Thymus (tissue), 11 donors: Measurements from ENCODE around the gene IGFALS. TPM values are rescaled to one million over a fixed set of nuclear protein-coding genes. Genes with fewer than 3 reads are reported as not detected.

Experiments
- DNase-seq, 9 donors: peaks; one replicate each; pipeline ENCODE4 v3.0.0-alpha.2; 2013; ENCODE audit warnings: low spot score in 9 of 9, low read depth in 6 of 9, missing footprints in 1 of 9
- H3K27ac ChIP-seq, 2 donors: one replicate each; pipeline ENCODE4 v1.5.1; 2013; ENCODE audit warnings: control low read depth in 1 of 2, low read depth in 1 of 2, low read length in 1 of 2, mild to moderate bottlenecking in 1 of 2, moderate library complexity in 1 of 2
- H3K27me3 ChIP-seq, 2 donors: one replicate each; pipeline ENCODE4 v1.5.1; 2013; ENCODE audit warnings: low read length in 1 of 2; ENCODE audit not compliant: control insufficient read depth in 2 of 2, insufficient read depth in 1 of 2
- H3K36me3 ChIP-seq, 2 donors: one replicate each; pipeline ENCODE4 v1.5.1; 2013; ENCODE audit warnings: low read length in 1 of 2, mild to moderate bottlenecking in 1 of 2, moderate library complexity in 1 of 2; ENCODE audit not compliant: control insufficient read depth in 2 of 2, insufficient read depth in 2 of 2
- H3K4me1 ChIP-seq, 2 donors: one replicate each; pipeline ENCODE4 v1.5.1; 2013; ENCODE audit warnings: low read length in 2 of 2; ENCODE audit not compliant: control insufficient read depth in 2 of 2, insufficient read depth in 2 of 2
- H3K4me3 ChIP-seq, 2 donors: one replicate each; pipeline ENCODE4 v1.5.1; 2013; ENCODE audit warnings: low read length in 2 of 2, control low read depth in 1 of 2, mild to moderate bottlenecking in 1 of 2
- H3K9me3 ChIP-seq, 2 donors: one replicate each; pipeline ENCODE4 v1.5.1; 2013; ENCODE audit warnings: low read length in 1 of 2, mild to moderate bottlenecking in 1 of 2; ENCODE audit not compliant: control insufficient read depth in 2 of 2, insufficient read depth in 1 of 2
- WGBS: extraction: QIAGEN DNeasy Blood & Tissue Kit; methylation state at CpG from one replicate; pipeline ENCODE4 v1.1.7; 2013; 5-methylcytosine and 5-hydroxymethylcytosine counted together
- polyA plus RNA-seq: library from polyadenylated mRNA; stranded (reverse); fragments of 200-250 nt; gene quantifications from one replicate; pipeline ENCODE4 v1.2.3, GENCODE V29; 2013
- total RNA-seq: library from RNA; stranded (reverse); fragments of 120-200 nt; gene quantifications from one replicate; pipeline ENCODE4 v1.2.4, GENCODE V29; 2013
- donor health status: healthy.

IGFALS gene
- total and polyA plus RNA-seq, 2 donors: 1.9 to 4.0 TPM

GRCh38 chr16:1820096-1820945, 26.8 kb upstream of the IGFALS start:
- Histone ChIP-seq H3K27me3 (peaks cover 0 to 2% of the 10 kb centered on the region in 2 donors), H3K4me1 (peaks cover 2 to 11% of the 10 kb centered on the region in 2 donors), H3K4me3 (no peak overlapping the region), H3K27ac (no peak overlapping the region), H3K9me3 (no peaks in the 10 kb centered on the region), H3K36me3 (peaks cover 26 to 58% of the 10 kb centered on the region in 2 donors)
- no peak for DNase-seq
- 93% methylated on average over 25 of the region's 25 CpGs for WGBS

DNA sequence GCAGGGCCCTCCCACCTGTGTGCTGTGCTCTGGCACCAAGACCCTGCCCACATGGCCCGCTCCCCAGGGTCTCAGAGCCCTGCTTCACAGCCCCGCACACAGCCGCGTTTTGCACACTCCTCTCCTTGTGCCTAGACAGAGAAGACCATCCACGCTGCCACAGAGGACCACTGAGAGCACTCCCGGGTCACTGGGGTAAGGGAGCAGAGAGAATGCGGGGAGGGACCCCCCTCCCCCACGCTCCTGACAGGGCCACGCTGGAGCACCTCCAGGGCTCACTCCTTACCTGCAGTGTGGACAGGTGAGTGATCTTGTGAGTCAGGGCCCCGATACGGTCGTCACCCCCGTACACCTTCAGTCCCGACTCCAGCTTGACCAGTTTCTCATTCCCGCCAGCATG, 26.1 kb upstream of the IGFALS start:
- Histone ChIP-seq H3K9me3 (no peaks in the 10 kb centered on the region), H3K4me3 (no peak overlapping the region), H3K27ac (no peak overlapping the region), H3K36me3 (peaks cover 30 to 58% of the 10 kb centered on the region in 2 donors), H3K27me3 (no peaks in the 10 kb centered on the region), H3K4me1 (peaks cover 0 to 5% of the 10 kb centered on the region in 2 donors)
- WGBS: 99% methylated on average over 15 of the region's 15 CpGs
- DNase-seq: no peak

GRCh38 chr16:1818873-1819525, 25.5 kb upstream of the IGFALS start:
- no peaks in the 10 kb centered on the region for H3K9me3 ChIP-seq
- no peak overlapping the region for H3K4me3 ChIP-seq
- no peak overlapping the region for H3K27ac ChIP-seq
- peaks cover 30 to 57% of the 10 kb centered on the region in 2 donors for H3K36me3 ChIP-seq
- 98% methylated on average over 35 of the region's 35 CpGs for WGBS
- peaks cover 0 to 3% of the 10 kb centered on the region in 2 donors for H3K4me1 ChIP-seq
- no peaks in the 10 kb centered on the region for H3K27me3 ChIP-seq
- no peak for DNase-seq

GRCh38 chr16:1818204-1818872, 24.8 kb upstream of the IGFALS start:
- Histone ChIP-seq H3K27ac (no peak overlapping the region), H3K9me3 (no peaks in the 10 kb centered on the region), H3K27me3 (no peaks in the 10 kb centered on the region), H3K36me3 (peaks cover 33 to 54% of the 10 kb centered on the region in 2 donors), H3K4me1 (no peaks in the 10 kb centered on the region), H3K4me3 (no peak overlapping the region)
- whole genome bisulfite sequencing: 98% methylated on average over 27 of the region's 27 CpGs
- no peak for DNase-seq

- 98% methylated on average over 17 of the region's 17 CpGs for WGBS
- Histone ChIP-seq H3K27me3 (no peaks in the 10 kb centered on the region), H3K4me1 (no peaks in the 10 kb centered on the region), H3K27ac (no peak overlapping the region), H3K36me3 (peaks cover 33 to 56% of the 10 kb centered on the region in 2 donors), H3K9me3 (no peaks in the 10 kb centered on the region), H3K4me3 (no peak overlapping the region)
- DNase-seq: no peak
Measured at GRCh38 chr16:1817716-1818115, 24.2 kb upstream of the IGFALS start.

GRCh38 chr16:1817276-1817589, 23.7 kb upstream of the IGFALS start:
- no peak for DNase-seq
- over 99% methylated on average over 9 of the region's 9 CpGs for WGBS
- peaks cover 30 to 51% of the 10 kb centered on the region in 2 donors for H3K36me3 ChIP-seq
- H3K4me3 ChIP-seq: no peak overlapping the region
- H3K27ac ChIP-seq: no peak overlapping the region
- no peaks in the 10 kb centered on the region for H3K27me3 ChIP-seq
- no peaks in the 10 kb centered on the region for H3K9me3 ChIP-seq
- no peaks in the 10 kb centered on the region for H3K4me1 ChIP-seq

- Histone ChIP-seq H3K36me3 (peaks cover 24 to 46% of the 10 kb centered on the region in 2 donors), H3K27ac (no peak overlapping the region)
- WGBS: 98% methylated on average over 40 of the region's 40 CpGs
Measured at GRCh38 chr16:1816396-1817275, 23.1 kb upstream of the IGFALS start.

DNA sequence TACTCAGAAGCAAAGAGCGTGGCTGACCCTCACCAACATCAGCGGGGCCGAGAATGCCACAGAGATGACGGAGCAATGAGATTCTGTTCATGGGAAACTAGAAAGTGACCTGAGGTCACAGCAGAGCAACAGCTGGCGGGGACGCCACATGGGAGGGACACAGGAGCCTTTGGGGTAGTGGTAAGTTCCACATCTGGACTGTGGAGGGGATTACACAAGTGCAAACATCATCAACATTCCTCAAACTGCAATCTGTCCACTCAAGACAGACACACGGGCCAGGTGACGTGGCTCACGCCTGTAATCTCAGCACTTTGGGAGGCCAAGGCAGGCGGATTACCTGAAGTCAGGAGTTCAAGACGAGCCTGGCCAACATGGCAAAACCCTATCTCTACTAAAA, 22.0 kb upstream of the IGFALS start:
- H3K4me1 ChIP-seq: no peaks in the 10 kb centered on the region
- DNase-seq: no peak
- no peak overlapping the region for H3K27ac ChIP-seq
- H3K9me3 ChIP-seq: no peaks in the 10 kb centered on the region
- H3K27me3 ChIP-seq: no peaks in the 10 kb centered on the region
- WGBS: 98% methylated on average over 11 of the region's 11 CpGs
- peaks cover 20 to 39% of the 10 kb centered on the region in 2 donors for H3K36me3 ChIP-seq
- H3K4me3 ChIP-seq: no peak overlapping the region

More at GRCh38 chr16:1816396-1817275, 23.1 kb upstream of the IGFALS start:
- no peak for DNase-seq
- Histone ChIP-seq H3K4me3 (no peak overlapping the region), H3K9me3 (no peaks in the 10 kb centered on the region), H3K27me3 (no peaks in the 10 kb centered on the region), H3K4me1 (no peaks in the 10 kb centered on the region)
